SK-N-MC (cell line): Measurements from ENCODE around the gene HUNK.

ENCODE experiments used
- EZH2 ChIP-seq: fragments of 200-600 bp; sonication (generic); IDR thresholded peaks from one replicate; pipeline ENCODE4 v1.6.1; 2017; ENCODE audit warnings: antibody characterized with exemption
- FOXP2 ChIP-seq: optimal IDR thresholded peaks from 2 replicates; pipeline ENCODE3; 2011; ENCODE audit warnings: mild to moderate bottlenecking, moderate library complexity; ENCODE audit not compliant: insufficient read depth; ENCODE audit errors: extremely low read length, control extremely low read depth
- POLR2AphosphoS5 ChIP-seq: IDR thresholded peaks from 2 replicates; pipeline ENCODE4 v1.6.1; 2012; ENCODE audit warnings: mild to moderate bottlenecking, low read depth, low read length, borderline replicate concordance

- TF ChIP-seq POLR2AphosphoS5: no peak
- no peak for TF ChIP-seq EZH2
- no peak for TF ChIP-seq FOXP2
These were observed 7.3 kb upstream of the HUNK start for GRCh38 chr21:31865429-31865970.
